Myocyte (in vitro differentiated cells): Measurements from ENCODE around the gene LRBA. TPM values are rescaled to one million over a fixed set of nuclear protein-coding genes. Genes with fewer than 3 reads are reported as not detected.

Source experiments
- DNase-seq: peaks from one replicate; pipeline ENCODE4 v3.0.0-alpha.2; 2012; ENCODE audit warnings: low read depth
- total RNA-seq: library from RNA; depleted of rRNA; stranded (reverse); fragments of >200 nt; gene quantifications from 2 replicates; pipeline ENCODE4 v1.2.3, GENCODE V29; 2014

The LRBA gene
- total RNA-seq, 1 donor from 2014 or later: 52.8 TPM

- DNase-seq: no peak
These were observed 139.7 kb downstream of the LRBA start for GRCh38 chr4:150875367-150875766.

DNA sequence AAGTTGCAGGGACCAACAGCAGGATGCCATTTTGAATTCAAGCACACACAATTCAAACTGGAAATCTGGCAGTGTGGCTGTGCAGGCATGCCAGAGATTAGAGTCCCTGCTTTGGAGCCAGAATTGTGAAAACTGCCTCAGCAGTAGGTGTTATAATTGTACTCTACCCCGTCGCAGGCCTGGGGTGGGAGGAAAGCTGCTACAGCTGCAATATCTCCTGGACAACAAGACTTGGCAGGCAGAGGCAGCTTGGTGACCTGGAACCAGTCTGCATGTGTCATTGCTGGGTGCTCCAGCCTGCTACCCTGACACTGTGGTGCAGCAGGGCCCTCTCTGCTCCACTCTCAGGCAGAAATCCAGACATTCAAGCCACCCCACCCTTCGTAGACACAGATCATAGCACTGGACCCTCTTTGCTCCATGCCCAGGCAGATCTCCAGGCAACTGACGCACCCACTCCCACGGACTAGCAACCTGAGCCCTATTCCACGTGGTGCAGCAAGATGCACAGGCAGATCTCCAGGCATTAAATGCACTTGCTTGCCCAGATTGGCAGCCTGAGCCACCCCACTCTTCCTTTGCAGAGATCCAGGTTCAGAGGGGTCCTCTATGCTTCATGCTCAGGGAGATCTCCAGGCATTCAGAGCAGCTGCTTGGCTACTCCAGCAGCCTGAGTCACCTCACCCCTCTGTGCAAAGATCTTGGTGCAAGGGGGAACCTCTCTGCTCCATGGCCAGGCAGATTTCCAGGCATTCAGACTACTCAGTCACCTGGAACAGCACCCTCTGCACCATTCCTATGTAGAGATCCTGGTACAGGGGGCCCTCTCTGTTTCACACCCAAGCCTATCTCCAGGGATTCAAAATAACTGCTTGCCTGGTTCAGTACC is 140.5 kb downstream of the LRBA start:
- peak; percentile 23 for DNase-seq

DNA sequence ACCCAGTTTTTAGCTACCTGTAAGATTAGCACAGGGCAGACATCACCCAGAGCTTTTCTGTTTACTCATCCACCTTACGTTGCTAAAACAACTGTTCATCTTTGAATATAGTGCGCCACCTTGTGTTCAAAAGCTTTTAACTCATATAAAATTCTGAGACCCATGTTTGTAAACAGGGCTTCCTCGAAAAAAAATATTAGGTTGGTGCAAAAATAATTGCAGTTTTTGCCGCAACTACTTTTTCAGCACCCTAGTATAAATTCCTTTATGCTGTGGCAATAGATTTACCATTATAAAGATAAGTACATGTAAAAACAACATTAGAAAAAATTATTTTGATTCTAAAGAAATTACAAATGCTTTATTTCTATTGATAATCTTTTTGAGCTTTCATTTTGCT is 147.9 kb downstream of the LRBA start:
- DNase-seq: peak; percentile 85

- no peak for DNase-seq
These were observed 151.6 kb downstream of the LRBA start for GRCh38 chr4:150863456-150863855.

DNA sequence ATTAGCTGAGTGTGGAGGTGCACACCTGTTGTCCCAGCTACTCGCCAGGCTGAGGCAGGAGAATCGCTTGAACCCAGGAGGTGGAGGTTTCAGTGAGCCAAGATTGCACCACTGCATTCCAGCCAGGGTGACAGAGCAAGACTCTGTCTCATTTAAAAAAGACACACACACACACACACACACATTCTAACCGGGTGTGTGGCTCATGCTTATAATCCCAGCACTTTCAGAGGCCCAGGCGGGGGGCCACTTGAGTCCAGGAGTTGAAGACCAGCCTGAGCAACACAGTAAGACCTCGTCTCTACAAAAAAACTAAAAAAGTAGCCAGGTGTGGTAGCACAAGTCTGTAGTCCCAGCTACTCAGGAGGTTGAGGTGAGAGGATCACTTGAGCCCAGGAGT is 152.3 kb downstream of the LRBA start:
- no peak for DNase-seq

DNA sequence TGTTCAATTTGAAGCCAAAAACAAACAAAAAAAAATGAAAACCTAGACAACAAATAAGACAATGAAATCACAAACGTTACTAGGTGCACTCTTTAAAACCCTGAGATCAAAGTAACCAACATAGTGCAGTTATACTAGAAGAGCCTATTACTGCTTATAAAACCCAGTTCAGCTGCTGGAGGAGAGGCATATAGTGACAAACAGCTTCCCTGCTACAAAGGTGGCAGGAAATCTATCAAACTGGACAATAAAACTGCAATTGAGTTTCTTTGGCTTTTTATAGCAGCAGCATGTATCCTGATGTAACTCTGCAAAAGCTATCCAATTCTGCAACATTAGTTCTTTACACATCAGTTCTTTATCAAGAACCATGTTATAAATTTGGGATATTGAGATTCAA is 155.6 kb downstream of the LRBA start:
- no peak for DNase-seq

DNA sequence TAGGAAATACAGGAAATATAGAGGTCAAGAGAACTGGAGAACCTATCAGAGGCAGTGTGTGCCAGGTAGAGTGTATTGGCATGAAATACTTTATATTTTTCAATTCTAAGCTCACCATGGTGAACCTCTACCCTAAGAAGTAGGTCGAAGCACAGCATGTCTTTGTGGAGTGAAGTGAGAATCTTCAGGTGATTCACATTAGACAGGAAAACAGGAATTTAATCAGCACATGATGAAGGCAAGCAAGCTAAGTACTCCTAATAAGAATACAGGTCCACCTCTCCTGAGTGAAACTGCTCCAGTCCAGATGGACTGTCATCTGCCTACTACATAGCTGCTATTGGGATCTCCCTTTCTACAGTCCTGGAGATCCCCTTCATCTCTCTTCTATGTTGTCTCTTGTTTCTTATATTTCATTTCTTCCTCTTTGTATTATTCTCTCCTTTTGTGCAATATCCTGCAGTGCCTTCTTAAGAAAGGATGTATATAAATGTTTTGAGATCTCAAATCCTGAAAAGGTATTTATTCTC is 159.0 kb downstream of the LRBA start:
- no peak for DNase-seq

DNA sequence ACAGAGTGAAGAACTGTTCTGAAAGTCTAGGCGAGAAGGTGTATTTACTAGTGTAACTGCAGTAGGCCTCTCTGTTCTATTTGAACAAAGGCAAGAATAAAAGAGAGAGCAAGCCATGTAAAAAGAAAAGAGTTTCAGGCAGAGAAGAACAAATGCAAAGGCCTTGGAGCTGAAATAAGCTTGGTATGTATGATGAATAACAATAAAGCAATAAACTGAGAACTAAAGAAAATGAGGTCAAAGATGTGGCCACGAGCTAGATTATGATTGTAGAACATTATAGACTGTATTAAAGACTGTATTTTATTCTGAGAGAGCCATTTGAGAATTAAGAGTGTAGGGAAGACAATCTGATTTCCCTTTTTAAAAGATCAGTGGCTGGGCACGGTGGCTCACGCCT is 160.5 kb downstream of the LRBA start:
- no peak for DNase-seq

DNA sequence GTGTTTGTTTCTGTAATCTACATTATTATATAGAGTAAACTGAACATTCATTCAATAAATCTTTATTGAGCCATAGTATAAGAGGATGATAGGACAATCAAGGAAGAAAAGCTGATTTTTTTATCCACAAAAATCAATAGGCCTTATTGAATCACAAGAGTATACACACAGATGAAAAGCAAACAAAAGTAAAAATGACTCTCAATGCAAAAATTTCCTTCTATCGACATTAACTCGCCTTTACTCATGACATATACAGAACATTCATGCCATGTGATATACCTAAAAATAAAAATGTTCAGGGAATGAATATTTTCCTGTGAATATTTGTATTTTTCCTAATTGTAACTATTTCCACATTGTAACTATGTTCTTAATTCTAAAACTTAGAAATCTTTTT is 161.2 kb downstream of the LRBA start:
- no peak for DNase-seq

DNA sequence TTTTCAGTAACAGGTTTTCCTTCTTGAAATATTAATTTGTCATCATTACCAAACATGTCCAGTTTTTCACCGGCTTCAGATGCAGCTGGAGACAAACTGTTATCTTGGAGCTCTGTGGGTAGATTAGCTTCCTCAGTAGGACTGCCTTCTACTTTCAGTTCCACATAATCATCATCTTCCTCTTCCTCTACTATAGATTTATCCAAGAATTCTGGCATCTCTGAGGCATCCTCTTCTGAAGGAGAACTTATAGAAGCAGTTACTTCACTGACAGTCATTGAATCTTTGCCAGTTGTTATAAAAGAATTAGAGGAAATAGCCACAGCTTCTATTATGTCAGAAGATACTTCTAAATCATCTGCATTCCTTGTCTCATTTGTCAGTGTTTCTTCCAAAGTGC is 162.9 kb downstream of the LRBA start:
- DNase-seq: no peak

DNA sequence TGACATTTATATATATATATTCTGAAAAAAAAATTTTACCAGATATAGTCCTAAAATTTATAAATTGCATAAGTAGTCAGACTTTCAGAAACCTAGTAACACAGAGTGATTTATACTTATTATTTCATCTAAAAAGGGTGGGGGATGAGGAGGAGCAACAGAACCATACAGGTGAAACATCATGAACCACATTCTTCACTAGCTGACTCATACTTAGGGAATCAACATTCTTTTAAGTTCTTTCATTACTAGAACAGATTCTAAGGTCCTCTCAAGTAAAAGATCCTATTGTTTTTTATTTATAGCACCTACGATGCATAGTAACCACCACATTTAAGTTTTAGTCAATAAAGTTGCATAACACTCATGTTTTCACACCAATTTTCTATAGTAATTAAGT is 166.1 kb downstream of the LRBA start:
- DNase-seq: no peak

DNA sequence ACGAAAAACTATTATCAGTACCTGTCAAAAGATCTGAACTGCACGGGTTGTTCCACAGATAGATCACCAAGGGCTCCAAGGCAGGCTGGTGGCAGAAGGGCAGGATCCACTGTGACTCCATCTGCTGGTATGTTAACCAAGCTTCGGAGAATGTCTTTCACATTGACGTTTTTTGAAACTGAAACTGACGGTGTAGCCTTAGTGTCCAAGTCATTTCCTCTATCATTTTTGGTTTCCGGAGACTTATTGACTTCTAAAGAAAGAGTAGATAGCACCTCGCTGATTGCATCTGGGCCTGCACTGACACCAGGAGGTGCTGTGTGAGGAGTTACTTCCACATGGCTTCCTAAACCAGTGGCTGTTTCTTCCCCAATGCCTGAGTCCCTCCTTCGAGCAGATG is 186.9 kb downstream of the LRBA start:
- no peak for DNase-seq

- DNase-seq: no peak
These were observed 187.9 kb downstream of the LRBA start for GRCh38 chr4:150827226-150827625.

GRCh38 chr4:150826306-150826705 is 188.8 kb downstream of the LRBA start:
- DNase-seq: peak; percentile 11

DNA sequence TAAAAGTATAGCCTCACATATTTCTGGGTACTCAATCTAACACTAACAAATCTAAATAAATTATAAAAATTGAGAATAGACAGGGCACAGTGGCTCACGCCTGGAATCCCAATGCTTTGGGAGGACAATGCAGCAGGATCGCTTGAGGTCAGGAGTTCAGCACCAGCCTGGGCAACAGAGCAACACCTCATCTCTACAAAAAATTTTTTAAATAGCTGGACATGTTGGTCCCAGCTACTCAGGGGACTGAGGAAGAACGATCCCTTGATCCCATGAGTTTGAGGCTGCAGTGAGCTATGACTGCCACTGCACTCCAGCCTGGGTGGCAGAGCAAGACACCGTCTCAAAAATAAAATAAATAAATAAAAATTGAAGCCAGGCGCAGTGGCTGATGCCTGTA is 192.7 kb downstream of the LRBA start:
- DNase-seq: no peak

GRCh38 chr4:150821641-150822040 is 193.4 kb downstream of the LRBA start:
- DNase-seq: no peak

GRCh38 chr4:150820409-150820808 is 194.7 kb downstream of the LRBA start:
- DNase-seq: no peak

DNA sequence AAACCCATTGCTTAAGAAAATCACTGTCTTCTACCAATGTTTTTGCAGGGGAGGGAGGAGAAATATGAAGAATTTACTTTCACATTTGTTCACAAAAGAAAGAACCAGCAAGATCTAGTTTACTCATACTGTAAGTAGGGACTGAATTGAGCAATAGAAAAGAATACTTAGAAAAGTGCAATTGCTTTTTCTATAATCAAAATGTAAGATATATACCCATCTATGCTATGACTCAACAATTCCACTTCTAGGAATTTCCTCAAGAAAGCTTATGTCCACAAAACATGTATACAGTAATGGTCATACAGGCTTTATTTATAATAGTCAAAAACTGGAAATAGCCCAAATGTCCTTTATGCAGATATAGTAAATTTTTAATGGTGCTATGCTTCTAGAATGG is 196.4 kb downstream of the LRBA start:
- DNase-seq: no peak

GRCh38 chr4:150817804-150818528 is 197.1 kb downstream of the LRBA start:
- no peak for DNase-seq

- DNase-seq: no peak
These were observed 198.1 kb downstream of the LRBA start for GRCh38 chr4:150817017-150817416.

DNA sequence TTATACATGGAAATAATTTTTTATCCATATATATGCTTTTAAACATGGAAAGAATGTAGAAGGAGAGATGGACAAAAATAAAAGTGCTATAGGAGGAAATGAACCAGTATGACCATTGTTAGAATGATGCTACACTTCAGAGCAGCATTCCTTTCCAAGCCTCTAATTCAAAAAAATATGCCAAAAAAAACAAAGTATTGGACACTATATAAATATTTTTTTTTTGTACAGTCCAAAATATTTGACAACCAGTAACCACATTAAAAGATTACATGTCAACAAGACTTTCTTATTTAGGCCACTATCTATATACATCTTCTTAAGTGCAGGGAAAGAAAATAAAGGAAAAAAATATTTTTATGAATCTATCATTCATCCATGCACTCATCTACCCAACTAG is 198.6 kb downstream of the LRBA start:
- no peak for DNase-seq

DNA sequence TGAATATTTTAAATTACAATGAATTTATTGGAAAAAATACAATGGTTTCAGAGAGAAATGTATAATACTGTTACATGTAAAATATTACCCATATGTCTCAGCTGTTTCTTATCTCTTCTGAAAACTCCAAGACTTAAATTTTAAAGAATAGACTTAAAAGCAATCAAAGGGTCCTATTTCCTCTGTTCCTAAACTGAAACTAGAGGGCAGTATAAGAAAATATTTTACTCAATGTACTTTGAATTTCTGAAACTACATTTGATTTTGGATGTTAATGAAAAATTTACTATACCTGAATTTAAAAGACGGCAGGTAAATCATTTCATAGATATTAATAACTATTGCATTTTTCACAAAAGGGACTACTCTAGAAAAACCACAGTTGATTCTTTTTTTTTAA is 200.2 kb downstream of the LRBA start:
- DNase-seq: no peak
